Peyer's patch (tissue), 4 donors: Measurements from ENCODE around the gene COPS9. TPM values are rescaled to one million over a fixed set of nuclear protein-coding genes. Genes with fewer than 3 reads are reported as not detected.

ENCODE experiments used
- DNase-seq, 3 donors: peaks; one replicate each; pipeline ENCODE4 v3.0.0-alpha.2; 2017 to 2019
- H3K27ac ChIP-seq, 4 donors: fragments of 200-600 bp; sonication (generic); one replicate each; pipeline ENCODE4 v1.5.1; 2016 to 2019
- H3K27me3 ChIP-seq, 2 donors: fragments of 200-600 bp; sonication (generic); one replicate each; pipeline ENCODE4 v1.5.1; 2019
- H3K36me3 ChIP-seq, 3 donors: fragments of 200-600 bp; sonication (generic); one replicate each; pipeline ENCODE4 v1.5.1; 2016 to 2019
- H3K4me1 ChIP-seq, 4 donors: fragments of 200-600 bp; sonication (generic); one replicate each; pipeline ENCODE4 v1.5.1; 2016 to 2019
- H3K4me3 ChIP-seq, 4 donors: fragments of 200-600 bp; sonication (generic); 1 replicate in 3 of 4; 2 replicates in 1 of 4; pipeline ENCODE4 v1.5.1; 2016 to 2019; ENCODE audit warnings: mild to moderate bottlenecking in 1 of 4
- H3K9me3 ChIP-seq, 4 donors: fragments of 200-600 bp; sonication (generic); one replicate each; pipeline ENCODE4 v1.5.1; 2016 to 2019; ENCODE audit warnings: mild to moderate bottlenecking in 1 of 4
- POLR2A ChIP-seq, 2 donors: fragments of 450-650 bp; IDR thresholded peaks; one replicate each; pipeline ENCODE4 v1.5.1; 2017; ENCODE audit warnings: antibody characterized with exemption in 2 of 2, mild to moderate bottlenecking in 2 of 2, moderate library complexity in 2 of 2
- total RNA-seq, 4 donors: library from RNA; depleted of rRNA; stranded (reverse); fragments of >200 nt; gene quantifications; one replicate each; pipeline ENCODE4 v1.1.0, GENCODE V29; 2016
- TF ChIP-seq, protein P1 (sequence below), 6 experiments: fragments of 450-650 bp in 4 of 6; fragments of 200-600 bp in 2 of 6; sonication (generic) in 1 of 6; IDR thresholded peaks; one replicate each; pipeline ENCODE4 v1.5.1; 2017 to 2019; ENCODE audit warnings: antibody characterized with exemption in 6 of 6, mild to moderate bottlenecking in 3 of 6, moderate library complexity in 1 of 6

COPS9 gene
- total RNA-seq, 4 donors from 2014 or later, result 57.3 to 113 (median 104) TPM

DNA sequence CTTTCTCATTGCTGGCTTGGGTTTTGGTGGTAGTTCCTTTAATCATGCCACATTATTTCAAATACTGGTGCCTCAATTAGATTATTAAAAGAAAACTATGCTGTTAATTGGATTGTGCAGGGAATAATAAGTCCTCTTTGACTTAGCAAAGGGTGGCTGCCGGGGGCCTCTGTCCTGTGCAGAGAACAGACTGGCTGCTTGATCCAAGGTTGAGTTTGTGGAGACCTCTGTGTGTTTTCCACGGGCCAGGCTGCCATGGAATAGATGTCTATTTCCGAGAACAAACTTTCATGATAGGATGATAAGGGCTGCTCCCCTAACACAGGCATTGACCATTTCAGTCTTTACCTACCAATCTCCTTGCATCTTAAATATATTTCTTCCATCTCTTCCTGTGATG lies 34.8 kb upstream of the COPS9 start:
- no peaks in the 10 kb centered on the region for H3K9me3 ChIP-seq
- H3K36me3 ChIP-seq, result no peaks in the 10 kb centered on the region
- no peak overlapping the region for H3K4me3 ChIP-seq
- no peak for TF ChIP-seq POLR2A (IDR thresholded peaks at IDR 0.05)
- TF ChIP-seq, protein P1, sequence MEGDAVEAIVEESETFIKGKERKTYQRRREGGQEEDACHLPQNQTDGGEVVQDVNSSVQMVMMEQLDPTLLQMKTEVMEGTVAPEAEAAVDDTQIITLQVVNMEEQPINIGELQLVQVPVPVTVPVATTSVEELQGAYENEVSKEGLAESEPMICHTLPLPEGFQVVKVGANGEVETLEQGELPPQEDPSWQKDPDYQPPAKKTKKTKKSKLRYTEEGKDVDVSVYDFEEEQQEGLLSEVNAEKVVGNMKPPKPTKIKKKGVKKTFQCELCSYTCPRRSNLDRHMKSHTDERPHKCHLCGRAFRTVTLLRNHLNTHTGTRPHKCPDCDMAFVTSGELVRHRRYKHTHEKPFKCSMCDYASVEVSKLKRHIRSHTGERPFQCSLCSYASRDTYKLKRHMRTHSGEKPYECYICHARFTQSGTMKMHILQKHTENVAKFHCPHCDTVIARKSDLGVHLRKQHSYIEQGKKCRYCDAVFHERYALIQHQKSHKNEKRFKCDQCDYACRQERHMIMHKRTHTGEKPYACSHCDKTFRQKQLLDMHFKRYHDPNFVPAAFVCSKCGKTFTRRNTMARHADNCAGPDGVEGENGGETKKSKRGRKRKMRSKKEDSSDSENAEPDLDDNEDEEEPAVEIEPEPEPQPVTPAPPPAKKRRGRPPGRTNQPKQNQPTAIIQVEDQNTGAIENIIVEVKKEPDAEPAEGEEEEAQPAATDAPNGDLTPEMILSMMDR (IDR thresholded peaks at IDR 0.05), result no peak
- DNase-seq, result no peak
- H3K27me3 ChIP-seq, result no peaks in the 10 kb centered on the region
- no peaks in the 10 kb centered on the region for H3K4me1 ChIP-seq
- no peak overlapping the region for H3K27ac ChIP-seq

DNA sequence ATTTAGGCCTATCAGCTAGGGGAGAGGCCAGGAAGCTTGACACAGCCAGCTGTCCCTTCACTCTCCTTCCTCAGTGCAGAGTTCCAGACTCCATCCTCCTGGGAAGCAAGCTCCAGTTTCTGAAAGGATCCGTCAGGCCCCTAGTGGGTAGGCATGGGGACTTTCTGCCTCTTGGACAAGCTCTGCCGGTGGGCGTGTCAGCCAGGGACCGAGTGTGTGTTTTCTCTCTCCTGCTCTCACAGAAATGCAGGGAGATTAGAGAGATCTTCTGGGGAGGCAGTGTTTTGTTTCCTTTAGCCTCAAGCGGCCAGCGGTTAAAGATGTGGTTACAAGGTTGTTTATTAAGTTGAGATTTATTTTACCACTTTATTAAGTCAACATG lies 34.2 kb upstream of the COPS9 start:
- Histone ChIP-seq H3K4me1 (no peaks in the 10 kb centered on the region), H3K27ac (no peak overlapping the region), H3K9me3 (no peaks in the 10 kb centered on the region), H3K27me3 (no peaks in the 10 kb centered on the region), H3K36me3 (no peaks in the 10 kb centered on the region), H3K4me3 (no peak overlapping the region)
- no peak for DNase-seq
- TF ChIP-seq, protein P1 (IDR thresholded peaks at IDR 0.05), result no peak
- TF ChIP-seq POLR2A (IDR thresholded peaks at IDR 0.05), result no peak

DNA sequence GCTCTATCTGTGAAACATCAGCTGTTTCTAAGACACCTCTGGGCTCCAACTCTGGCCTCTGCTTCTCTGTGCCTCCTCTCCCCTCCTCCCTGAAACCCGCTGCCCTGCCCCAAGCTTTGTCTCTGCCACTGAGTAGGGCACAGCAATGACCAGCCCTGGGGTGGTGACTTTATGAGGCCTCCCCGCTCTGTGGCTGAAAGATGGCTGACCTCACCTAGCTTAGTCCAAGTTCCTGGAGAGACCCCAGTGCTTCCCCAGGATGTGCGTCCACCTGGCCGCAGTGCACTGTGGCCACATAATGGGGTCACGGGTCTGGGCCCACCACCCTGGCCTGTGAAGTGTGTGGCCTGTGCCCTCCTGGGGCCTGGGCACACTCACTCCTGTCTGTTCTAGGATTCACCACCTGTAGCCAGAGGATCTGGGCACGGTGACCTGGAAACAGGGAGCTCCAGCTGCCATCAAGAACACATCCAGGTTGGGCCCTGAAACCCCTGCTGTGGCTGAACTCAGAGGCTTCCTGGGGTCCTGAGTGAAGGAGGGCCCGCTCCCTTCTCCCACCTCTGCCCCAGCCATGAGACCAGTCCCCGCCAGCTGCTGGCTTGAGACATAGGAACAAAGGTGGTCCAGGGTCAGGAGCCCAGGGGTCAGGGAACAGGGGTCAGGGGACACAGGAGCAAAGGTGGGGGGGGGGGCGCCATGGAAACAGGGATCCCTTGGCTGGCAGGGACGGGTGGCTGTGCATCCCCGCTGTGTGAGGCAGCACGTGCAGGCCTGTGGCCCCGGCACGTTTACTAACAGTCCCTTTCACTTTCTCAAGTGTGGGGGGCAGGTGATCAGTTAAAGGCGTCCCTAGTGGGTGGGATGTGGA lies 33.6 kb upstream of the COPS9 start:
- no peak overlapping the region for H3K4me3 ChIP-seq
- H3K27me3 ChIP-seq, result no peaks in the 10 kb centered on the region
- no peak for DNase-seq
- no peak for TF ChIP-seq POLR2A (IDR thresholded peaks at IDR 0.05)
- TF ChIP-seq, protein P1 (IDR thresholded peaks at IDR 0.05), result no peak
- H3K27ac ChIP-seq, result no peak overlapping the region
- no peaks in the 10 kb centered on the region for H3K4me1 ChIP-seq
- H3K36me3 ChIP-seq, result no peaks in the 10 kb centered on the region
- no peaks in the 10 kb centered on the region for H3K9me3 ChIP-seq

DNA sequence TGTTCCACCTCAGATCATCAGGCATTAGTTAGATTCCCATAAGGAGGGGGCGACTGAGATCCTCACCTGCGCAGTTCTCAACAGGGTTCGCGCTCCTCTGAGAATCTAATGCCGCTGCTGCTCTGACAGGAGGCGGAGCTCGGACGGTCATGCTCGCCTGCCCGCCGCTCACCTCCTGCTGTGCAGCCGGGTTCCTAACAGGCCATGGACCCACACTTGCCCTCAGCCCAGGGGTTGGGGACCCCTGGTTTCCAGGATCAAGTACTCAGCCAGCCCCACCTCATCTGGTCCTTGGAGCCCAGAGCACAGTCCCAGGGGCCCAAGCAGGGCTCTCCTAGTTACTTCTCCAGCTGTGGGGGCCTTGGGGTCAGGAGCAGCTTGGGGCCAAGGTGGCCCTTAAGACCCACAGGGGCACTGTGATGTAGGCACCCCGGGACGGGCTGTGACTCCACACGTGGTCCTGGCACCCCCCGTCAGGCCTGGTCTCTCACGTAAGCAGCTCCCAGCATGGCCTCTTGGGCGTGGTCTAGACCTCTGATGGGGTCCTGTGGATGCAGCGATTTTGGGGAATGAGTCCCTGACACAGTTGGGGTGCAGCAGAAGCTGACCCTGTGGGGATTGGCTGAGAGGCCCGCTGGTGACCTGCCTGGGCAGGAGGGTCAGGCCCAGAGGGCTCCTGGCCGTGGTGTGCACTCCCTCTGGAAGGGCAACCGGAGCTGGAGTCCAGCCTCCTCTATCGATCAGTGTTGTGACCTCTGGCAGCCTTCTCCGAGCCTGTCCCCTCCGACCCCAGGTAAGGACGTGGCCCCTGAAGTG lies 32.6 kb upstream of the COPS9 start:
- no peak overlapping the region for H3K4me3 ChIP-seq
- TF ChIP-seq, protein P1 (IDR thresholded peaks at IDR 0.05), result no peak
- no peak for TF ChIP-seq POLR2A (IDR thresholded peaks at IDR 0.05)
- H3K36me3 ChIP-seq, result no peaks in the 10 kb centered on the region
- DNase-seq, result no peak
- no peaks in the 10 kb centered on the region for H3K4me1 ChIP-seq
- no peaks in the 10 kb centered on the region for H3K27me3 ChIP-seq
- no peak overlapping the region for H3K27ac ChIP-seq
- no peaks in the 10 kb centered on the region for H3K9me3 ChIP-seq

DNA sequence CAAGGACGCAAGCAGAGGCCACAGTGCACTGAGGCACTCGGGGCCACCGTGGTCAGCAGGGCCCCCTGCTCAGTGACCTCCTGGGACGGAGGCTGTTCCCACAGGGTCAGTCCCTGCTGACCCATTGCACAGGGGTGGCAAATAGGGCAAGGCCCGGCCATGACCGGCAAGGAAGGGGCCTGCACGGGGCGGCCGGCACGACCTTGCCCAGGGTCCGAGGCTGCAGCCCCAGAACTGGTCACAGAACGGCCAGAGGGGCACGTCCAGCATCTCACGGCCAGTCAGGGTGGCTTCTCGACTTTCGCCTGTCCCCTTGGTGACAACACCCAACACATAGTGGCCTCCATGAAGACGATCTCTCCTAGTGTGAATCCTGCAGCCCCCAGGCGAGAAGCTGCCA lies 31.9 kb upstream of the COPS9 start:
- TF ChIP-seq POLR2A (IDR thresholded peaks at IDR 0.05), result no peak
- TF ChIP-seq, protein P1 (IDR thresholded peaks at IDR 0.05), result no peak
- no peaks in the 10 kb centered on the region for H3K4me1 ChIP-seq

More for the DNA sequence above, 31.9 kb upstream of the COPS9 start:
- Histone ChIP-seq H3K36me3 (no peaks in the 10 kb centered on the region), H3K27me3 (no peaks in the 10 kb centered on the region), H3K27ac (no peak overlapping the region), H3K9me3 (no peaks in the 10 kb centered on the region), H3K4me3 (no peak overlapping the region)
- DNase-seq, result no peak
